HL-60 (cell line): ENCODE data around the gene AURKA.

Experiments
- CTCF ChIP-seq: IDR thresholded peaks from one replicate; pipeline ENCODE4 v1.5.1; 2011; ENCODE audit warnings: low read length, control low read depth, inconsistent platforms; ENCODE audit not compliant: insufficient read depth
- POLR2AphosphoS5 ChIP-seq: IDR thresholded peaks from 2 replicates; pipeline ENCODE4 v1.6.1; 2012; ENCODE audit warnings: low read depth

- TF ChIP-seq CTCF (peak; percentile 45), POLR2AphosphoS5 (no peak)
These were observed 48.1 kb downstream of the AURKA start for GRCh38 chr20:56343861-56344381.
